ENCODE results near the gene ECM1.

ECM1 gene

DNA sequence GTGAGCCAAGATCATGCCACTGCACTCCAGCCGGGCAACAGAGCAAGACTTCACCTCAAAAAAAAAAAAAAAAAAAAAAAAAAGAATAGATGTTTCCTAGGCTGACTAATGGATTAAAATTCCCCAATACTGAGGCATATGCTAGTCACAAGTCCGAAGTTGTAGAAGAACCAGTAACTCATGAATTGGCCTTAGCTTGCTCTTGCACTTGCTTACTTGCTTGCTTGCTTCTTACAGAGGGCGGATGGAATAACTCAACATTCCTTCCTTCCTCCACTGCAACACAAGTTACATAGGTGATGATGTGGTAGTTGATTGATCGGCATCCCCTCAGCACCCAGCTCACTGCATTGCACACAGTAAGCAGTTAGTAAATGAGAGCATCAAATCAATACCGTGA is 23.5 kb upstream of the ECM1 start:
- H4K20me1 ChIP-seq (ENCODE audit: insufficient read depth, low read length), result no peaks in the 10 kb centered on the region
- no peak for DNase-seq

DNA sequence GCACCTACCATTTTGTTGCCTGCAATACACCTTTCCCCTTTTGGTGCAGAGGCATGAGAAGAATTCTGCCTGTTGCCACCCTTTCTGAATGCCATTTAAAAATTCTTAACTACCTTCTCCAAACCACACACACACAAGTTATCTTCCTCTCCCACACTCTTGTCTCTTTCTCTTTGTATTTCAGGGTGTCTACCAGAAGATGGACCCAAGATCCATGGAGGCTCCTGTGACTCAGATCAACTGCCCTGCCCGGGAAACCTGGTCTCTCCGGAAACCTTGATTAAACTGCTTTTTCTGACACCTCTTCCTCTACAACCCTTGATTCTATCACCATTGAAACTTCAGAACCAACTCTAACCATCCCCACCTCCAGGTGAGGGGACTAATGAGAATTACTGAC is 23.0 kb upstream of the ECM1 start:
- Histone ChIP-seq H3K79me2 (ENCODE audit: low read length) (peaks cover 15% of the 10 kb centered on the region), H3K27me3 (replicated peaks; ENCODE audit: insufficient read depth, low read length) (no peaks in the 10 kb centered on the region), H3K4me2 (ENCODE audit: low read depth, low read length) (no peak overlapping the region), H3K27ac (ENCODE audit: low read length) (no peak overlapping the region), H3K36me3 (replicated peaks; ENCODE audit: insufficient read depth, low read length) (no peaks in the 10 kb centered on the region), H3F3A (ENCODE audit: insufficient read depth, low read length) (peaks cover 8% of the 10 kb centered on the region), H3K9ac (ENCODE audit: low read length) (no peak overlapping the region), H4K20me1 (ENCODE audit: insufficient read depth, low read length) (no peaks in the 10 kb centered on the region), H3K4me3 (ENCODE audit: low read length) (no peak overlapping the region), H3K9me3 (replicated peaks; ENCODE audit: insufficient read depth, low read length) (no peaks in the 10 kb centered on the region), H2AFZ (ENCODE audit: low read length) (no peak overlapping the region), H3K4me1 (ENCODE audit: low read length) (0 out of 2 replicates have a peak, but pooled peaks cover 4% of the 10 kb centered on the region), H3K9me2 (replicated peaks; ENCODE audit: insufficient read depth, low read length) (no peaks in the 10 kb centered on the region)
- DNase-seq, result no peak
- no peak for TF ChIP-seq EZH2phosphoT487 (IDR thresholded peaks at IDR 0.05; ENCODE audit: low read length)
- TF ChIP-seq, protein P1, sequence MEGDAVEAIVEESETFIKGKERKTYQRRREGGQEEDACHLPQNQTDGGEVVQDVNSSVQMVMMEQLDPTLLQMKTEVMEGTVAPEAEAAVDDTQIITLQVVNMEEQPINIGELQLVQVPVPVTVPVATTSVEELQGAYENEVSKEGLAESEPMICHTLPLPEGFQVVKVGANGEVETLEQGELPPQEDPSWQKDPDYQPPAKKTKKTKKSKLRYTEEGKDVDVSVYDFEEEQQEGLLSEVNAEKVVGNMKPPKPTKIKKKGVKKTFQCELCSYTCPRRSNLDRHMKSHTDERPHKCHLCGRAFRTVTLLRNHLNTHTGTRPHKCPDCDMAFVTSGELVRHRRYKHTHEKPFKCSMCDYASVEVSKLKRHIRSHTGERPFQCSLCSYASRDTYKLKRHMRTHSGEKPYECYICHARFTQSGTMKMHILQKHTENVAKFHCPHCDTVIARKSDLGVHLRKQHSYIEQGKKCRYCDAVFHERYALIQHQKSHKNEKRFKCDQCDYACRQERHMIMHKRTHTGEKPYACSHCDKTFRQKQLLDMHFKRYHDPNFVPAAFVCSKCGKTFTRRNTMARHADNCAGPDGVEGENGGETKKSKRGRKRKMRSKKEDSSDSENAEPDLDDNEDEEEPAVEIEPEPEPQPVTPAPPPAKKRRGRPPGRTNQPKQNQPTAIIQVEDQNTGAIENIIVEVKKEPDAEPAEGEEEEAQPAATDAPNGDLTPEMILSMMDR (IDR thresholded peaks at IDR 0.05; ENCODE audit: low read length), result peak; percentile 32

More for the DNA sequence above, 23.5 kb upstream of the ECM1 start:
- H3F3A ChIP-seq (ENCODE audit: insufficient read depth, low read length), result peaks cover 8% of the 10 kb centered on the region
- H3K27ac ChIP-seq (ENCODE audit: low read length), result no peak overlapping the region
- H3K36me3 ChIP-seq (replicated peaks; ENCODE audit: insufficient read depth, low read length), result no peaks in the 10 kb centered on the region
- H3K9ac ChIP-seq (ENCODE audit: low read length), result no peak overlapping the region
- H3K9me2 ChIP-seq (replicated peaks; ENCODE audit: insufficient read depth, low read length), result no peaks in the 10 kb centered on the region
- H3K27me3 ChIP-seq (replicated peaks; ENCODE audit: insufficient read depth, low read length), result no peaks in the 10 kb centered on the region
- H3K4me2 ChIP-seq (ENCODE audit: low read depth, low read length), result no peak overlapping the region
- H3K4me3 ChIP-seq (ENCODE audit: low read length), result no peak overlapping the region
- no peak overlapping the region for H2AFZ ChIP-seq (ENCODE audit: low read length)
- TF ChIP-seq EZH2 (optimal IDR thresholded peaks at IDR 0.05; ENCODE audit: low read depth, low read length) (no peak), EZH2phosphoT487 (IDR thresholded peaks at IDR 0.05; ENCODE audit: low read length) (no peak)
- TF ChIP-seq, protein P1 (IDR thresholded peaks at IDR 0.05; ENCODE audit: low read length), result no peak
- H3K4me1 ChIP-seq (ENCODE audit: low read length), result 0 out of 2 replicates have a peak, but pooled peaks cover 4% of the 10 kb centered on the region
- peaks cover 15% of the 10 kb centered on the region for H3K79me2 ChIP-seq (ENCODE audit: low read length)
- H3K9me3 ChIP-seq (replicated peaks; ENCODE audit: insufficient read depth, low read length), result no peaks in the 10 kb centered on the region

DNA sequence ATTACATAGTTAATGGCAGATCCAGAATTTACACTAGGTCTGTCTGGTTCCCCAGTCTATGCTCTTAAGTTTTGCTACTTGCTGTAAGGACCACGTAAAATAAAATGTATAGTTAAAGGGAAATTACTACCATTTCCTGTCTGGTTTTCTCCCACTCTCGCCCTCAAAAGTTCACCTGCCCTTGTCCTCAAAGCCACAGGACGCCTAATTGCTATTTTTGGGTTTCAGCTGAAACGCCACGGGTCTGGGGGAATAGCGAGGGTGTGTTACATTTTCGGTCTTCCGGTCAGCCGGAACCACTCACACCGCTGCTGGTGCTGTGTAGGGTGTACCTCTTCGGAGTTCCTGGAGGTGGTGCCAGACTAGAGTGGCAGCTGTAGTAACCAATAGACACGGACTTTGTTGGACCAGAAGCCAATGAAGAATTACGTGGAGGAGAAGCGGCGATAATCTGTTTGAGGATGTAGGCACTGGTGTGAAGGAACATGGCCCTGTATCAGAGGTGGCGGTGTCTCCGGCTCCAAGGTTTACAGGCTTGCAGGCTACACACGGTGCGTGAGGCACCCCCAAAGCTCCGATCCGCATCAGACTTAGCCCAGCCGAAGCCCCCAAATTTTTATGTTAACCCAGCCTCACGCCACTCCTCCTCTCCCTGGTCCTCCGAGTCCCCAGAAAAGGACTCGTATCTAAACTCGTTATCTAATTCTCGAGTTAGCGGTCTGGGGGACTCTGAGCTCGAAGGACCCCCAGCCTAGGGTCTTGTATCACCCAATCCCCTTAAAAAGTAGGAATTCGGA is 20.7 kb upstream of the ECM1 start, which contains the start of gene TARS2:
TSS of gene TARS2 (plus strand) at position 454 of the 797 bp plus-strand sequence. CDS start at position 486, 32 bp downstream.
- H3K79me2 ChIP-seq (ENCODE audit: low read length), result peaks cover 15% of the 10 kb centered on the region
- peak; percentile 100 for DNase-seq
- H3K4me2 ChIP-seq (ENCODE audit: low read depth, low read length), result peak within 1 kb of the TSS; percentile 87
- no peaks in the 10 kb centered on the region for H3K36me3 ChIP-seq (replicated peaks; ENCODE audit: insufficient read depth, low read length)
- H3K27me3 ChIP-seq (replicated peaks; ENCODE audit: insufficient read depth, low read length), result no peaks in the 10 kb centered on the region
- H4K20me1 ChIP-seq (ENCODE audit: insufficient read depth, low read length), result no peaks in the 10 kb centered on the region
- H3K9ac ChIP-seq (ENCODE audit: low read length), result peak within 1 kb of the TSS; percentile 83
- peak within 1 kb of the TSS; percentile 47; the same call in 1 of the 2 replicates for H3K27ac ChIP-seq (ENCODE audit: low read length)
- TF ChIP-seq EZH2 (optimal IDR thresholded peaks at IDR 0.05; ENCODE audit: low read depth, low read length) (no peak), EZH2phosphoT487 (IDR thresholded peaks at IDR 0.05; ENCODE audit: low read length) (no peak)
- TF ChIP-seq, protein P1 (IDR thresholded peaks at IDR 0.05; ENCODE audit: low read length), result no peak
- H3K4me3 ChIP-seq (ENCODE audit: low read length), result peak within 1 kb of the TSS; percentile 98
- H3K9me3 ChIP-seq (replicated peaks; ENCODE audit: insufficient read depth, low read length), result no peaks in the 10 kb centered on the region
- no peaks in the 10 kb centered on the region for H3K9me2 ChIP-seq (replicated peaks; ENCODE audit: insufficient read depth, low read length)
- peaks cover 8% of the 10 kb centered on the region for H3F3A ChIP-seq (ENCODE audit: insufficient read depth, low read length)
- 0 out of 2 replicates have a peak, but pooled peaks cover 4% of the 10 kb centered on the region for H3K4me1 ChIP-seq (ENCODE audit: low read length)
- H2AFZ ChIP-seq (ENCODE audit: low read length), result peak within 1 kb of the TSS; percentile 93

Measured in MM.1S (cell line).